ENCODE results near the gene HOXD13. TPM values are rescaled to one million over a fixed set of nuclear protein-coding genes. Genes with fewer than 3 reads are reported as not detected.

HOXD13 gene
- total RNA-seq, 1 experiment from 2014 or later: not detected

- H3K27ac Mint-ChIP-seq (ENCODE audit: unreplicated experiment): no peak overlapping the region
- ChIA-PET POLR2A (no interaction called here), CTCF (no interaction called here)
- H3K9me3 Mint-ChIP-seq (ENCODE audit: unreplicated experiment): no peaks in the 10 kb centered on the region
- Histone ChIP-seq H3K4me3 (ENCODE audit: low read depth, low read length) (0 out of 2 replicates have a peak overlapping the region, but pooled peaks have one; percentile 1), H3K9me3 (peaks cover 15% of the 10 kb centered on the region), H3K4me1 (peaks cover 14% of the 10 kb centered on the region; the same call in 1 of the 2 replicates), H3K27me3 (replicated peaks; ENCODE audit: control insufficient read depth, insufficient read depth, low read length) (peaks cover 21% of the 10 kb centered on the region), H3K36me3 (ENCODE audit: control insufficient read depth, insufficient read depth, low read length) (no peaks in the 10 kb centered on the region)
- H3K4me1 Mint-ChIP-seq (ENCODE audit: low read depth, unreplicated experiment): peaks cover 19% of the 10 kb centered on the region
- H3K4me3 Mint-ChIP-seq (ENCODE audit: unreplicated experiment): peak overlapping the region; percentile 54
- TF ChIP-seq CTCF (IDR thresholded peaks at IDR 0.05; ENCODE audit: insufficient read depth in 1 of 2, low read depth in 1 of 2, low read length in 1 of 2, severe bottlenecking in 1 of 2, unreplicated experiment in 1 of 2): no peak
- peaks cover 61% of the 10 kb centered on the region for H3K27me3 Mint-ChIP-seq (ENCODE audit: insufficient read depth, unreplicated experiment)
- no TSS peak for BruUV-seq (replicated peaks)
- intact Hi-C loops (cut with micrococcal nuclease; ENCODE audit: unreplicated experiment): loop anchor here (10.0 kb wide), 1 partner anchor 198 kb away; no protein-coding TSS in a partner anchor
- DNase-seq: no peak
- peaks cover 5% of the 10 kb centered on the region for H3K36me3 Mint-ChIP-seq (ENCODE audit: insufficient read depth, unreplicated experiment)
Measured at GRCh38 chr2:176082824-176083751, 9.4 kb upstream of the HOXD13 start.

DNA sequence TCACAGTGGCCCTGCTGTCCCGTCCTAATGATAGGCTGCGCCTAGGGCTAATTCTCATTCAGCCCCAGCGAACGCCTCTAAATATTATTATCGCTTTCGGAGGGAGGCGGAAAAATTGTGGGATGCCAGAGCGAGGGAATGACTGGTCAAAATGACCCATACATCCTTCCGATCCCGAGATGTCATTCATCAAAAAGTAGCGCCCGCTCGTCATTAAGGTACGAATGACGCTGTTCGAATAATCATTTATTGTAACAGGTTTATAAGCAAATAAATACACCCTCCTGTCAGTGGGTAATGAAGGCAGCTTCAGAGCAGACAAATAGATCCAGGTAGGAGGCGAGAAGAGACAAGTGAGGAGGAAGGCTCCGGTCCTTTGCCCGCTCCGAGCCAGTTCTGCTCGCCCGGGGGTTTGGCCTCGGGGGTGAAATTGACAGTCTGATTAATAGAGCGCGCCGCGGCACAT, 8.7 kb upstream of the HOXD13 start, which contains the start of gene EVX2:
Gene EVX2, minus strand, starts transcription at position 167 of the 466 bp plus-strand sequence. CDS start 186 bp downstream, outside the sequence.
- H3K4me3 Mint-ChIP-seq (ENCODE audit: unreplicated experiment): peak within 1 kb of the TSS; percentile 64

More for the DNA sequence above, 8.7 kb upstream of the HOXD13 start, which contains the start of gene EVX2:
- Histone ChIP-seq H3K4me1 (peaks cover 19% of the 10 kb centered on the region; the same call in 1 of the 2 replicates), H3K36me3 (ENCODE audit: control insufficient read depth, insufficient read depth, low read length) (no peaks in the 10 kb centered on the region), H3K4me3 (ENCODE audit: low read depth, low read length) (0 out of 2 replicates have a peak within 1 kb of the TSS, but pooled peaks have one; percentile 1), H3K27me3 (replicated peaks; ENCODE audit: control insufficient read depth, insufficient read depth, low read length) (peaks cover 21% of the 10 kb centered on the region), H3K9me3 (peaks cover 15% of the 10 kb centered on the region)
- H3K27ac Mint-ChIP-seq (ENCODE audit: unreplicated experiment): no peak within 1 kb of the TSS
- H3K27me3 Mint-ChIP-seq (ENCODE audit: insufficient read depth, unreplicated experiment): peaks cover 58% of the 10 kb centered on the region
- peaks cover 5% of the 10 kb centered on the region for H3K36me3 Mint-ChIP-seq (ENCODE audit: insufficient read depth, unreplicated experiment)
- CTCF ChIA-PET: no interaction called here
- no peak for DNase-seq
- POLR2A ChIA-PET: no interaction called here
- H3K9me3 Mint-ChIP-seq (ENCODE audit: unreplicated experiment): no peaks in the 10 kb centered on the region
- BruUV-seq (replicated peaks): no TSS peak
- H3K4me1 Mint-ChIP-seq (ENCODE audit: low read depth, unreplicated experiment): peaks cover 19% of the 10 kb centered on the region
- intact Hi-C loops (cut with micrococcal nuclease; ENCODE audit: unreplicated experiment): loop anchor here (2.0 to 10.0 kb wide), 2 partner anchors 119 to 199 kb away; no protein-coding TSS in a partner anchor
- TF ChIP-seq CTCF (IDR thresholded peaks at IDR 0.05; ENCODE audit: insufficient read depth in 1 of 2, low read depth in 1 of 2, low read length in 1 of 2, severe bottlenecking in 1 of 2, unreplicated experiment in 1 of 2): no peak
